Caco-2 (cell line): ENCODE data around the gene MEI4. TPM values are rescaled to one million over a fixed set of nuclear protein-coding genes. Genes with fewer than 3 reads are reported as not detected.

Experiments used
- BruUV-seq: library from RNA; stranded (reverse); fragments of 400-500 nt; replicated peaks from 2 replicates; lab custom pipeline; 2021; lab: Mats Ljungman, UMichigan
- CTCF ChIA-PET: fragments of 300-600 bp; sonication (Branson Sonifier 250); formaldehyde crosslinking; loops from one replicate; lab custom pipeline; 2022; ENCODE audit warnings: antibody characterized with exemption; lab: Charles Lee
- POLR2A ChIA-PET: fragments of 300-600 bp; sonication (Branson Sonifier 250); formaldehyde crosslinking; loops from one replicate; lab custom pipeline; 2022; ENCODE audit warnings: antibody characterized with exemption; lab: Charles Lee
- DNase-seq, 2 experiments: peaks; one replicate each; pipeline versions ENCODE4 v3.0.0 to v3.0.0-alpha.2; 2020 to 2022
- H3K27me3 ChIP-seq: replicated peaks from 2 replicates; pipeline ENCODE4 v1.6.0; 2011; ENCODE audit warnings: low read length; ENCODE audit not compliant: control insufficient read depth, insufficient read depth
- H3K36me3 ChIP-seq: 2 replicates; pipeline ENCODE4 v1.5.1; 2011; ENCODE audit warnings: low read length; ENCODE audit not compliant: control insufficient read depth, insufficient read depth
- H3K4me1 ChIP-seq: fragments of 250-450 bp; sonication (Bioruptor Pico); 2 replicates; pipeline ENCODE4 v1.5.1; 2020; ENCODE audit warnings: mild to moderate bottlenecking
- H3K4me3 ChIP-seq: 2 replicates; pipeline ENCODE4 v1.5.1; 2011; ENCODE audit warnings: low read depth, mild to moderate bottlenecking, control low read depth, low read length
- H3K9me3 ChIP-seq: fragments of 250-450 bp; sonication (Bioruptor Pico); 2 replicates; pipeline ENCODE4 v1.5.1; 2020; ENCODE audit warnings: mild to moderate bottlenecking, moderate library complexity
- H3K27ac Mint-ChIP-seq: one replicate; pipeline ENCODE4 v1.8.0; 2022; ENCODE audit warnings: mixed read lengths; ENCODE audit not compliant: unreplicated experiment
- H3K27me3 Mint-ChIP-seq: one replicate; pipeline ENCODE4 v1.8.0; 2022; ENCODE audit warnings: mixed read lengths; ENCODE audit not compliant: insufficient read depth, unreplicated experiment
- H3K36me3 Mint-ChIP-seq: one replicate; pipeline ENCODE4 v1.8.0; 2022; ENCODE audit warnings: mild to moderate bottlenecking, mixed read lengths; ENCODE audit not compliant: insufficient read depth, unreplicated experiment
- H3K4me1 Mint-ChIP-seq: one replicate; pipeline ENCODE4 v1.8.0; 2022; ENCODE audit warnings: low read depth, mixed read lengths; ENCODE audit not compliant: unreplicated experiment
- H3K4me3 Mint-ChIP-seq: one replicate; pipeline ENCODE4 v1.8.0; 2022; ENCODE audit warnings: mild to moderate bottlenecking, moderate library complexity, mixed read lengths; ENCODE audit not compliant: unreplicated experiment
- H3K9me3 Mint-ChIP-seq: one replicate; pipeline ENCODE4 v1.8.0; 2022; ENCODE audit warnings: mixed read lengths; ENCODE audit not compliant: unreplicated experiment
- CTCF ChIP-seq, 2 experiments: fragments of 200-600 bp in 1 of 2; IDR thresholded peaks; 1 replicate in 1 of 2; 2 replicates in 1 of 2; pipeline versions ENCODE4 v1.5.1 to v1.8.0; 2011 to 2022; ENCODE audit warnings: antibody characterized with exemption in 1 of 2, control low read depth in 1 of 2, inconsistent platforms in 1 of 2, low read depth in 1 of 2, low read length in 1 of 2, mild to moderate bottlenecking in 1 of 2, moderate library complexity in 1 of 2; ENCODE audit not compliant: insufficient read depth in 1 of 2, severe bottlenecking in 1 of 2, unreplicated experiment in 1 of 2
- intact Hi-C: fragments of 100-400 bp; cut with micrococcal nuclease; formaldehyde crosslinking; loops from one replicate; pipeline ENCODE4 v1.10.0; 2022; ENCODE audit not compliant: unreplicated experiment
- total RNA-seq: library from RNA; stranded (reverse); gene quantifications from 2 replicates; pipeline ENCODE4 v1.2.3, GENCODE V29; 2022

Gene MEI4
- total RNA-seq, 1 experiment from 2014 or later, result not detected

GRCh38 chr6:77776441-77776840 lies 123.6 kb downstream of the MEI4 start:
- Histone ChIP-seq H3K4me1 (no peaks in the 10 kb centered on the region), H3K4me3 (no peak overlapping the region), H3K9me3 (peaks cover 5% of the 10 kb centered on the region), H3K27me3 (no peaks in the 10 kb centered on the region), H3K36me3 (no peaks in the 10 kb centered on the region)
- ChIA-PET CTCF (no interaction called here), POLR2A (no interaction called here)
- no peaks in the 10 kb centered on the region for H3K27me3 Mint-ChIP-seq
- no peaks in the 10 kb centered on the region for H3K4me1 Mint-ChIP-seq
- intact Hi-C loops, result no loop called here
- BruUV-seq, result no TSS peak
- no peak overlapping the region for H3K4me3 Mint-ChIP-seq
- no peaks in the 10 kb centered on the region for H3K36me3 Mint-ChIP-seq
- H3K27ac Mint-ChIP-seq, result no peak overlapping the region
- no peak for TF ChIP-seq CTCF (IDR thresholded peaks at IDR 0.05; ENCODE audit: insufficient read depth in 1 of 2, low read depth in 1 of 2, low read length in 1 of 2, severe bottlenecking in 1 of 2, unreplicated experiment in 1 of 2)
- H3K9me3 Mint-ChIP-seq, result peaks cover 21% of the 10 kb centered on the region
- no peak for DNase-seq

GRCh38 chr6:77778527-77778926 lies 125.7 kb downstream of the MEI4 start:
- ChIA-PET CTCF (no interaction called here), POLR2A (no interaction called here)
- H3K4me3 Mint-ChIP-seq, result no peak overlapping the region
- H3K4me1 ChIP-seq, result no peaks in the 10 kb centered on the region
- no peak for DNase-seq
- H3K36me3 ChIP-seq, result no peaks in the 10 kb centered on the region
- H3K27me3 ChIP-seq, result no peaks in the 10 kb centered on the region
- H3K27ac Mint-ChIP-seq, result no peak overlapping the region
- no peaks in the 10 kb centered on the region for H3K4me1 Mint-ChIP-seq
- TF ChIP-seq CTCF (IDR thresholded peaks at IDR 0.05; ENCODE audit: insufficient read depth in 1 of 2, low read depth in 1 of 2, low read length in 1 of 2, severe bottlenecking in 1 of 2, unreplicated experiment in 1 of 2), result no peak
- no peaks in the 10 kb centered on the region for H3K36me3 Mint-ChIP-seq
- BruUV-seq, result no TSS peak
- H3K9me3 ChIP-seq, result peaks cover 5% of the 10 kb centered on the region
- H3K27me3 Mint-ChIP-seq, result no peaks in the 10 kb centered on the region
- intact Hi-C loops, result no loop called here
- peaks cover 21% of the 10 kb centered on the region for H3K9me3 Mint-ChIP-seq
- H3K4me3 ChIP-seq, result no peak overlapping the region

GRCh38 chr6:77786935-77787629 lies 134.2 kb downstream of the MEI4 start:
- CTCF ChIA-PET, result no interaction called here
- no peaks in the 10 kb centered on the region for H3K4me1 Mint-ChIP-seq
- no peaks in the 10 kb centered on the region for H3K27me3 Mint-ChIP-seq
- H3K9me3 Mint-ChIP-seq, result no peaks in the 10 kb centered on the region
- H3K4me3 ChIP-seq, result no peak overlapping the region
- no peaks in the 10 kb centered on the region for H3K4me1 ChIP-seq
- H3K4me3 Mint-ChIP-seq, result no peak overlapping the region
- POLR2A ChIA-PET, result no interaction called here
- no peaks in the 10 kb centered on the region for H3K9me3 ChIP-seq
- H3K36me3 Mint-ChIP-seq, result no peaks in the 10 kb centered on the region
- no peak for DNase-seq
- BruUV-seq, result no TSS peak
- intact Hi-C loops, result no loop called here
- H3K27me3 ChIP-seq, result no peaks in the 10 kb centered on the region
- no peak overlapping the region for H3K27ac Mint-ChIP-seq
- H3K36me3 ChIP-seq, result no peaks in the 10 kb centered on the region
- TF ChIP-seq CTCF (IDR thresholded peaks at IDR 0.05; ENCODE audit: insufficient read depth in 1 of 2, low read depth in 1 of 2, low read length in 1 of 2, severe bottlenecking in 1 of 2, unreplicated experiment in 1 of 2), result no peak
